Measurements from ENCODE around the gene PTPRN2. TPM values are rescaled to one million over a fixed set of nuclear protein-coding genes. Genes with fewer than 3 reads are reported as not detected.

PTPRN2 gene
- total and polyA plus RNA-seq, 2 of the 13 experiments (the other 11 are each of a cell fraction or from before 2014, with no cell fraction given) = 2.5 to 24.2 TPM

GRCh38 chr7:158135931-158136330, 451.7 kb downstream of the PTPRN2 start:
- FAIRE-seq = no peak
- POLR2A ChIA-PET = no interaction called here
- no peaks in the 10 kb centered on the region for H3K27me3 ChIP-seq (ENCODE audit: control insufficient read depth in 1 of 2, insufficient read depth in 2 of 2, low read length in 2 of 2)

GRCh38 chr7:158134824-158135223, 452.8 kb downstream of the PTPRN2 start:
- no peak overlapping the region for H3K4me3 ChIP-seq (replicated peaks in 1 of 3; ENCODE audit: insufficient read depth in 1 of 3, low read depth in 2 of 3, low read length in 3 of 3)
- TF ChIP-seq RBM22 (optimal IDR thresholded peaks at IDR 0.05; ENCODE audit: low read length) = no peak
- TF ChIP-seq CSRNP2 (CRISPR knock-in tag; conservative IDR thresholded peaks at IDR 0.05; ENCODE audit: low read depth) = no peak
- ATAC-seq (no peak), DNase-seq (ENCODE audit: low spot score) (no peak), FAIRE-seq (no peak)
- 97% methylated on average over 4 of the region's 4 CpGs for WGBS (ENCODE audit: low lambda C conversion rate)
- H3K27ac ChIP-seq (ENCODE audit: extremely low read length, insufficient read depth, low read length) = no peak overlapping the region
- no peak overlapping the region for H2AFZ ChIP-seq (ENCODE audit: low read length)
- POLR2A ChIA-PET = no interaction called here
- in situ Hi-C loops (cut with HindIII; ENCODE audit: extremely low pct_ligation_motif_present, low pct_unique_long_range_greater_than_20kb) = no loop called here
- no peak overlapping the region for H3K9ac ChIP-seq (ENCODE audit: insufficient read depth, low read depth, low read length)
- H3K4me1 ChIP-seq (ENCODE audit: insufficient read depth, low read length) = peaks cover 17% of the 10 kb centered on the region
- no peaks in the 10 kb centered on the region; a peak in 1 of 5 replicates for H3K36me3 ChIP-seq (replicated peaks in 1 of 2; ENCODE audit: control insufficient read depth in 1 of 2, insufficient read depth in 2 of 2, low read length in 2 of 2)
- no peak overlapping the region for H3K4me2 ChIP-seq (ENCODE audit: low read depth, low read length)
- H3K27me3 ChIP-seq (ENCODE audit: control insufficient read depth in 1 of 2, insufficient read depth in 2 of 2, low read length in 2 of 2) = no peaks in the 10 kb centered on the region
- BruUV-seq (replicated peaks) = no TSS peak
- CTCF ChIA-PET (ENCODE audit: low intra/inter-chr PET ratio, low total read pairs) = no interaction called here
- no peaks in the 10 kb centered on the region for H3K79me2 ChIP-seq (ENCODE audit: insufficient read depth, low read length)
- intact Hi-C loops (cut with micrococcal nuclease; ENCODE audit: unreplicated experiment) = no loop called here
- no peaks in the 10 kb centered on the region for H3K9me3 ChIP-seq (ENCODE audit: low read length)
- H4K20me1 ChIP-seq (ENCODE audit: insufficient read depth, low read length) = no peaks in the 10 kb centered on the region; the same call in 1 of the 2 replicates

More at GRCh38 chr7:158135931-158136330, 451.7 kb downstream of the PTPRN2 start:
- Histone ChIP-seq H3K4me2 (ENCODE audit: low read depth, low read length) (no peak overlapping the region), H3K4me1 (ENCODE audit: insufficient read depth, low read length) (peaks cover 27% of the 10 kb centered on the region), H4K20me1 (ENCODE audit: insufficient read depth, low read length) (no peaks in the 10 kb centered on the region; the same call in 1 of the 2 replicates), H3K9me3 (ENCODE audit: low read length) (no peaks in the 10 kb centered on the region), H3K36me3 (replicated peaks in 1 of 2; ENCODE audit: control insufficient read depth in 1 of 2, insufficient read depth in 2 of 2, low read length in 2 of 2) (no peaks in the 10 kb centered on the region; a peak in 1 of 5 replicates), H3K27ac (ENCODE audit: extremely low read length, insufficient read depth, low read length) (no peak overlapping the region), H3K79me2 (ENCODE audit: insufficient read depth, low read length) (no peaks in the 10 kb centered on the region), H2AFZ (ENCODE audit: low read length) (no peak overlapping the region), H3K4me3 (replicated peaks in 1 of 3; ENCODE audit: insufficient read depth in 1 of 3, low read depth in 2 of 3, low read length in 3 of 3) (no peak overlapping the region), H3K9ac (ENCODE audit: insufficient read depth, low read depth, low read length) (no peak overlapping the region)
- in situ Hi-C loops (cut with HindIII; ENCODE audit: extremely low pct_ligation_motif_present, low pct_unique_long_range_greater_than_20kb) (no loop called here), intact Hi-C loops (cut with micrococcal nuclease; ENCODE audit: unreplicated experiment) (no loop called here)
- no TSS peak for BruUV-seq (replicated peaks)
- DNase-seq (ENCODE audit: low spot score) = no peak
- CTCF ChIA-PET (ENCODE audit: low intra/inter-chr PET ratio, low total read pairs) = no interaction called here
- 87% methylated on average over 15 of the region's 16 CpGs for WGBS (ENCODE audit: low lambda C conversion rate)
- no peak for ATAC-seq
- TF ChIP-seq RXRB (CRISPR knock-in tag; IDR thresholded peaks at IDR 0.05; ENCODE audit: borderline replicate concordance) = no peak
- no peak for TF ChIP-seq ZMYM3 (CRISPR knock-in tag; IDR thresholded peaks at IDR 0.05)
- TF ChIP-seq ZIK1 (CRISPR knock-in tag; IDR thresholded peaks at IDR 0.05; ENCODE audit: borderline replicate concordance, low read depth) = no peak
